Activated naive CD8-positive, alpha-beta T cell (primary cell): ENCODE data around the gene CAMTA2.

Experiments used
- H3K27ac Mint-ChIP-seq: one replicate; pipeline ENCODE4 v1.8.0; 2021; ENCODE audit warnings: mixed read lengths
- H3K27me3 Mint-ChIP-seq: one replicate; pipeline ENCODE4 v1.8.0; 2021; ENCODE audit warnings: mixed read lengths
- H3K36me3 Mint-ChIP-seq: one replicate; pipeline ENCODE4 v1.8.0; 2021; ENCODE audit warnings: mixed read lengths
- H3K4me1 Mint-ChIP-seq: one replicate; pipeline ENCODE4 v1.8.0; 2021; ENCODE audit warnings: low read depth, mixed read lengths
- H3K4me3 Mint-ChIP-seq: one replicate; pipeline ENCODE4 v1.8.0; 2021; ENCODE audit warnings: mild to moderate bottlenecking, mixed read lengths
- H3K9me3 Mint-ChIP-seq: one replicate; pipeline ENCODE4 v1.8.0; 2021; ENCODE audit warnings: low read depth, mixed read lengths

Gene CAMTA2

DNA sequence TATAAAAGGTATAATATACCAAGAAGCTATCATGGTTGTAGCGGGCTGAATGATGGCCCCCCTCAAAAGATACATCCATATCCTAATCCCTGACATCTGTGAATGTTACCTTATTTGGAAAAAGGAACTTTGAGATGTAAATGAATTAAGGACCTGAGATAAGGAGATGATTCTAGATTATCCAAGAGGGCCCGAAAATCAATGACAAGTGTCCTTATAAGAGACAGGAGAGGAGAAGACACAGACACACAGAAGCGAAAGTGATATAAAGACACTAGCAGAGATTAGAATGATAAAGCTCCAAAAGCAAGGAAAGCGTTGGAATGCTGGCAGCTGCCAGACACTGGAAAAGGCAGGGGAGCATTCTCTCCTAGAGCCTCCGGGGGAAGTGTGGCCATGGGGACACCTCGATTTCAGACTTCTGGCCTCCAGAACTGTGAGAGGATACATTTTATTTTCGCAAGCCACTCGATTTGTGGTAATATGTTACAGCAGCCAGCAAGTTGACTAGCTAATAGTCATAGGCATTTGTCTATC is 67.9 kb downstream of the CAMTA2 start:
- no peak overlapping the region for H3K4me3 Mint-ChIP-seq
- H3K36me3 Mint-ChIP-seq, result no peaks in the 10 kb centered on the region
- H3K4me1 Mint-ChIP-seq, result peaks cover 2% of the 10 kb centered on the region
- H3K27me3 Mint-ChIP-seq, result no peaks in the 10 kb centered on the region
- no peaks in the 10 kb centered on the region for H3K9me3 Mint-ChIP-seq
- H3K27ac Mint-ChIP-seq, result no peak overlapping the region
